CD4-positive, alpha-beta T cell treated with Interferon alpha-2 for 1 hour (primary cell): ENCODE results near the gene EFNB1.
"Not testable (repeated sequence)": the region's sequence is repeated elsewhere in the genome, so short reads cannot be mapped to it uniquely, and the experiment has no call there.

Experiments used
- DNase-seq, 2 donors: peaks; one replicate each; pipeline ENCODE4 v3.0.0-alpha.2; 2020 to 2022

The EFNB1 gene

DNA sequence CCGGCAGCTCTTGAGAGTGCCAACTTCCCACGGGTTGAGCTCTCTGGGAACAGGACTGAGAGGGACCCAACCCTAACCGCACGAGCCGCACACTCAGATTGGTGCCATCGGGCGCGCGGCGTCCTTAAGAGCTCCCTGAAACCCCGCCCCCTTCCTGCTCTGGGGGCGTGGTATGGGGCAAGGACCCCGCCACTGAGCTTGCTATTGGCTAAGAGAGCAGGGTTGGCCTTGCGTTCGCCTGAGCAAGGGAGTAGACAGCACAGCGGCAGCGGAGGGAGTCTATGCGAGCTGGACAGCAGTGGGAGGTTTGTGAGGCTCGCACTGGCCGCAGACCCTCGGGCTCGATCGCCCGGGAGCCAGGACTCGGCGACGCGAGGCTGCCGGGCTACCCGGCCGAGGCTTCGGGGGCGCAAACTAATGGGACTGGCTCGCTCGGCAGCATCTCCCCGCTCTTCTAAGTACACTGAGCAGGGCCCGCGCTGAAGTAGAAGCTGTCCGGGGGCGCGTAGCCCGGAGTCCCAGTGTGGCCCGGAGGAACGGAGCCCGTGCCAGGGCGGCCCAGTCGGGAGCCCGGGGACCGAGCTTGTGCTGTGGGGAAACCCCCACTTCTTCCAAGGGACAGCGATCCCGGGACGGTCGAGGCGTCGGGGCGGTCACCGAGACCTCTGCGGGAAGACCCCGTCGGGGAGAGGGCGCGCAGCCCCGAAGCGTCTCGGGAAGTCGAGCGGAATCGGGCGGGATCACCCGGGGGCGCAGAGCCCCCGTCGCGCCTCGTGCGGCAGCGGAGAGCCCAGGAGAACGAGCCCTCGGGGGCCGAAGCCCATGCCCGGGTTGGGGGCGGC is at the start of gene EFNB1:
EFNB1 (plus strand) TSS at position 282 of the 842 bp plus-strand sequence. CDS start 756 bp downstream, outside the sequence.
- peak; percentile 90 to 92 for DNase-seq

DNA sequence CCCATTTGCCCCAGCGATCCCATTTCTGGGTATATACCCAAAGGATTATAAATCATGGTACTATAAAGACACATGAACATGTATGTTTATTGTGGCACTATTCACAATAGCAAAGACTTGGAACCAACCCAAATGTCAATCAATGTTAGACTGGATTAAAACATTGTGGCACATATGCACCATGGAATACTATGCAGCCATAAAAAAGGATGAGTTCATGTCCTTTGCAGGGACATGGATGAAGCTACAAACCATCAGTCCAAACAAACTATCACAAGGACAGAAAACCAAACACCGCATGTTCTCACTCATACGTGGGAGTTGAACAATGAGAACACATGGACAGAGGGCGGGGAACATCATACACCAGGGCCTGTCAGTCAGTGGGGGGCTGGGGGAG is 47.5 kb upstream of the EFNB1 start:
- not testable (repeated sequence) for DNase-seq

DNA sequence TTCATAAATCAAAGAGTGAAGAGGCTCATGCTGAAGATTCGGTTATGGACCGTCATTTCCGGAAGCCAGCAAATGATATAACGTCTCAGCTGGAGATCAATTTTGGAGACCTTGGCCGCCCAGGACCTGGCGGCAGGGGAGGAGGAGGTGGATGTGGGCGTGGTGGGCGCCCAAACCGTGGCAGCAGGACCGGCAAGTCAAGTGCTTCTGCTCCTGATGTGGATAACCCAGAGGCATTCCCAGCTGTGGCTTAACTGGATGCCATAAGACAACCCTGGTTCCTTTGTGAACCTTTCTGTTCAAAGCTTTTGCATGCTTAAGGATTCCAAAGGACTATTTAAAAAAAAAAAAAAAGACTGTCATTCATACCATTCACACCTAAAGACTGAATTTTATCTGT is 44.0 kb upstream of the EFNB1 start:
- no peak for DNase-seq

DNA sequence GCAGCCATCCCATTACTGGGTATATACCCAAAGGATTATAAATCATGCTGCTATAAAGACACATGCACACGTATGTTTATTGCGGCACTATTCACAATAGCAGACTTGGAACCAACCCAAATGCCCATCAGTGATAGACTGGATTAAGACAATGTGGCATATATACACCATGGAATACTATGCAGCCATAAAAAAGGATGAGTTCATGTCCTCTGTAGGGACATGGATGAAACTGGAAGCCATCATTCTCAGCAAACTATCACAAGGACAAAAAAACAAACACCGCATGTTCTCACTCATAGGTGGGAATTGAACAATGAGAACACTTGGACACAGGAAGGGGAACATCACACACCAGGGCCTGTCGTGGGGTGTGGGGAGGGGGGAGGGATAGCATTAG is 42.2 kb upstream of the EFNB1 start:
- not testable (repeated sequence) for DNase-seq

GRCh38 chrX:68789966-68790365 is 38.9 kb upstream of the EFNB1 start:
- DNase-seq: no peak

DNA sequence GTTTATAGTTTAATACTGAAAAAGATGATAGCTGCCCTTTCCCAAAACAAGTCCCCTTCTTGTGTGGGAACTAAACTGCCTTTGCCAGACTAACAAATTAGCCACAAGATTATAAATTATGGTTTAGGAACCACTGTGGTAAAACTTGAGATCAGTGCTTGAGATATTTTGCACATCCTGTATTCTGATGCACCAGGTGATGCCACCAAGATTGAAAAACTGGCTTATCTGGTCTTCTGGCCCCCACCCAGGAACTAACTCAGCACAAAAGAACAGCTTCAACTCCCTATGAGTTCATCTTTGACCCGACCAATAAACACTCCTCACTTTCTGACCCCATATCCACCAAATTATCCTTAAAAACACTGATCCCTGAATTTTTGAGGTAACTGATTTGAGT is 36.7 kb upstream of the EFNB1 start:
- no peak for DNase-seq

- no peak for DNase-seq
These were observed 34.4 kb upstream of the EFNB1 start for GRCh38 chrX:68794461-68794860.

DNA sequence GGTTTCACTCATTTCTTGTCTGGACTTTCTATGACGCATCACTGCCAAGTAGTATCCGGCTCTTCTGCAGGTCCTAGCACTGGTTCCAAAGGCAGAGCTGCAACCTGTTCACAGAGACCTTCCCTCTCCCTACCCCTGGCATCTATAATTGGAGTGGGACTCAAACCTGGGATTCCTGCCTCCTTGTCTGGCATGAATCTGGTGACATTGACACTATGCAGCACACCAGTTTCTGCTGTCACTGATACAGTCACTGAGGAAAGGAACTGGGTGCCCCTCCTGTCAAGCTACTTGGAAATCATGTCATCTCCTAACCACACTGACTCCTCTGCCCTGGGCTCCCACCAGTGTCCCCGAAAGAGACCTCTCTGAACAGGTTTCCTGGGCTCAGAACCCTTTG is 33.1 kb upstream of the EFNB1 start:
- no peak for DNase-seq

DNA sequence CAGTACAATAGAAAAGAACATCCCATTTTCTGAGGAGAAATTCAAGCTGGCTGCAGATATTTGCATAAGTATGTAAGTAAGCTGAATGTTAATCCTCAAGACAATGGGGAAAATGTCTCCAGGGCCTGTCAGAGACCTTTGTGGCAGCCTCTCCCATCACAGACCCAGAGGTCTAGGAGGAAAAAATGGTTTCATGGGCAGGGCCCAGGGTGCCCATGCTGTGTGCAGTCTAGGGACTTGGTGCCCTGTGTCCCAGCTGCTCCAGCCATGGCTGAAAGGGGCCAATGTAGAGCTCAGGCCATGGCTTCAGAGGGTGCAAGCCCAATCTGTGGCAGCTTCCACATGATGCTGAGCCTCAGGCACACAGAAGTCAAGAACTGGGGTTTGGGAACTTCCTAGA is 30.4 kb upstream of the EFNB1 start:
- DNase-seq: not testable (repeated sequence)

- DNase-seq: no peak
These were observed 27.0 kb upstream of the EFNB1 start for GRCh38 chrX:68801737-68802290.

DNA sequence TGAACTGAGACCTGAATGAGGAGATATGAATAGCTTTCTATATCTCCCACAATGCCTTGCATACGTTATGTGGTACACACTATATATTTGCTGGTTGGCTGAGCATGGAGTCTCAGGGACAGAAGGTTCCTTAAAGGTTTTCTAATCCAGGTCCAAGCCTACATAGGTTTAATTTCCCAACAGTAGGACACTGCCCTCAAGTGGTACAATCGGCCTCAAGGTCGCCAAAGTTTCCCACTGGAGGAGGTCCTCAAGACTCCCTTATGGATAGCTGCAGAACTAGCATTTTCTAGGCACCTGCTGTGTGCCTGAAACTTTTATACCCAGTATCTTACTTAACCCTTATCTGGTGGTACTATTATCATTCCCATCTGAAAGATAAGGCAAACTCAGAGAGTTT is 21.0 kb upstream of the EFNB1 start:
- DNase-seq: no peak

- DNase-seq: no peak
These were observed 20.0 kb upstream of the EFNB1 start for GRCh38 chrX:68808686-68809357.

- no peak for DNase-seq
These were observed 8.2 kb upstream of the EFNB1 start for GRCh38 chrX:68820476-68821110.

GRCh38 chrX:68821616-68822015 is 7.2 kb upstream of the EFNB1 start:
- no peak for DNase-seq

- peak in 1 of 2 donors; percentile 23 for DNase-seq
These were observed 6.0 kb upstream of the EFNB1 start for GRCh38 chrX:68822641-68823410.

GRCh38 chrX:68823413-68824151 is 5.2 kb upstream of the EFNB1 start:
- DNase-seq: no peak

- DNase-seq: no peak
These were observed 4.7 kb upstream of the EFNB1 start for GRCh38 chrX:68824152-68824433.

DNA sequence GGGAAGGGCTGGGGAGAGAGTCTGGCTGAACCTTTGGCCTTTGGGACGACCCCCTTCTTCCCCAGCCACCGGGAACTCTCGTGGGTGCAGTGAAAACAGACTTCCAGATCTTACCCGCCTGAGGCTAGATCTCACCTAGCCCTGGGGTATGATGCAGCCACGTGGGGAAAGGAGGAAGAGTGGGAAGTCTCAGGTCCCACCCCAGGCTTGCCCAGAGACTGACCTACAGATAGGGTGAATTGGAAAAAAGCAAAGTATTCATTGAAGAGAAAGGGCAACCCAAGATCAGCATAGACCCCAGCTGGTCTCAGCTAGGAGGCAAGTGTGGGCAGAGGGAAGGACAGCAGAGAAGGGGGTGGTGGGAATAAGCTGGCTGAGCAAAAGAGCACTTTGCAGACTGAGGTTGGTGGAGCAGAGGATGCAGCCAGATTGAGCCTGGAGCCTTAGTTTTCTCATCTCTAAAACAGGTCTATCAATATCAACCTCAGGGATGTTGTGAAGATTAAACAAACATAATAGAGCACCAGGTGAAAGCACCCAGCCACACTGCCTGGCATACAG is 4.2 kb upstream of the EFNB1 start:
- no peak for DNase-seq

DNA sequence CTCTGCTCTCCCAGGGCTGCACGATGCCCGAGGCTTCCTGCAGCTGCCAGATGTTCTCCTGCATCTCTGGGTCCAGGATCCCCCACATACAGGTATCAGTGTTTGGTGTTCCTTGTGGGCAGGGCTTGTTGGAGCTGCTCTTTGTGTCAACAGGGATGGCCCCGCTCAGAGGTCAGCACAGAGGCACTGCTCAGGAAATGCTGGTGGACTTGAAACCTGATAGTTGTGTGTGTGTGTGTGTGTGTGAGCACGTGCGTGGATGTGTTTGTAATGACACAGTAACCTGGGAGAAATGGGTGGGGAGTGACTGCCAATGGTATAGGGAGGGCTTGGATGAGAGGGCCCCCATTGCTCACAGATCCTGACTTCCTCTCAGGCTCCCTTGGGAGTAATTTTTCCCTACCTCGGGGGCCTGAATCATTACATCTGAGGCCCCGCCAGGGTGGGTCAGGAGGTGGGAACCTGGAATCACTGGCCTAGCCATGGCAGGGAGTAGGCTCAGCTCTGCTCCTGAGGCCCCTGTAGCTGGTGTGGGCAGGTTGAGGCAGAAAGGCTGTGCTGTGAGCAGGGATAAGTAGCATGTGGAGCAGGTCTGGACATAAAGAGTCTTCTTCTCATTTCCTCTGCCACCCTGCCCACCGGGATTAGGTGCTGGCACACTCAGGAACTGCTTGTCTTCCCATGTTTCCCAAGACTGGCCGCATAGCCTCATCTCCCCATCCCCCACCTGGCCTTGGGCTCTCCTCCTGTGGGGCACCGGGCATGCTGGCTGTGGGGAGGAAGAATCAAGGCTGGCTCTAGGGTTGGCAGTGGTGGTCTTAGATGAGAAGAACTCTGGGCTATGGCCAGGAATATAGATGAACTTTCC is 2.5 kb upstream of the EFNB1 start:
- no peak for DNase-seq

DNA sequence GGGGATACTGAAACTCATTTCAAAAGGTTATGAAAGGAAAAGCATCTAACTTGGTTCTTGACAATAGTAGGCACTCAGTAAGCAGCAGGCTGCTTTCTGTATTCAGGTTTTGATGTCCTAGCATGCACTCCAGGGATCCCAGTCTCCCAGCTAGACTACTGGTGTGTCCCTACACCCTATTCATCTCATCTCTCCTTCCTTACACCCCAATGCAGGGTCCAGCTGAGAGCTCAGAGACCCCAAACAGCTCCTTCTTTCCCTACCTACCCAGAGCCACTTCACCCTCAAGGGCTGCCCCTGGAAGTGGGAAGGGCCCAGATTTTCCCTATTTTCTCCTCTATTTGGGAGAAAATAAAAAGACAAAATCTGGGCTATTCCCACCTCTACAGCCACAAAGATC is 1.6 kb upstream of the EFNB1 start:
- no peak for DNase-seq
